C4-2B (cell line): ENCODE results near the gene ZPR1.

Experiments
- ZFX ChIP-seq: fragments of 450-650 bp; IDR thresholded peaks from 2 replicates; pipeline ENCODE4 v1.6.1; 2017
- TF ChIP-seq, protein P1 (sequence below): fragments of 450-650 bp; conservative IDR thresholded peaks from 2 replicates; pipeline ENCODE4 v1.5.1; 2017; ENCODE audit warnings: mild to moderate bottlenecking

DNA sequence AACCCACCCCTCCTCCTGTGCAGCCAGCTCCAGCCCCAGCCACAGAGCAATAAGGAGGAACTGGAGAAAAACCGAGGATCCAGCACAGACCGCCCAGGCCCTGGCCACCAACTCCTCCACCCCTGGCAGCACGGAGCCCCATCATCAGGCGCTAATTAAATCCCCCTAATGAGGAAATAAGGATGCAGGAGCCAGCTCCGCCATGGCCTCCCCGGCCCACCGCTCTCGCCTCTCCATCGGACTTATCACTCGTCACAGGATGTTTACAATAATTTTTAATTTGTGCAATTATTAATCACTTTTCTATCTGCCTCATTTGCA is 57.6 kb downstream of the ZPR1 start:
- TF ChIP-seq, protein P1, sequence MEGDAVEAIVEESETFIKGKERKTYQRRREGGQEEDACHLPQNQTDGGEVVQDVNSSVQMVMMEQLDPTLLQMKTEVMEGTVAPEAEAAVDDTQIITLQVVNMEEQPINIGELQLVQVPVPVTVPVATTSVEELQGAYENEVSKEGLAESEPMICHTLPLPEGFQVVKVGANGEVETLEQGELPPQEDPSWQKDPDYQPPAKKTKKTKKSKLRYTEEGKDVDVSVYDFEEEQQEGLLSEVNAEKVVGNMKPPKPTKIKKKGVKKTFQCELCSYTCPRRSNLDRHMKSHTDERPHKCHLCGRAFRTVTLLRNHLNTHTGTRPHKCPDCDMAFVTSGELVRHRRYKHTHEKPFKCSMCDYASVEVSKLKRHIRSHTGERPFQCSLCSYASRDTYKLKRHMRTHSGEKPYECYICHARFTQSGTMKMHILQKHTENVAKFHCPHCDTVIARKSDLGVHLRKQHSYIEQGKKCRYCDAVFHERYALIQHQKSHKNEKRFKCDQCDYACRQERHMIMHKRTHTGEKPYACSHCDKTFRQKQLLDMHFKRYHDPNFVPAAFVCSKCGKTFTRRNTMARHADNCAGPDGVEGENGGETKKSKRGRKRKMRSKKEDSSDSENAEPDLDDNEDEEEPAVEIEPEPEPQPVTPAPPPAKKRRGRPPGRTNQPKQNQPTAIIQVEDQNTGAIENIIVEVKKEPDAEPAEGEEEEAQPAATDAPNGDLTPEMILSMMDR = no peak
- no peak for TF ChIP-seq ZFX
